Midbrain (tissue), 1 donor: ENCODE results near the gene PPP4R4.

Source experiments
- DNase-seq: peaks from one replicate; lab custom pipeline; 2025; lab: John Stamatoyannopoulos, UW

The PPP4R4 gene

GRCh38 chr14:94309721-94310120 is 135.6 kb downstream of the PPP4R4 start:
- DNase-seq, result no peak

GRCh38 chr14:94310248-94310647 is 136.1 kb downstream of the PPP4R4 start:
- DNase-seq, result no peak

DNA sequence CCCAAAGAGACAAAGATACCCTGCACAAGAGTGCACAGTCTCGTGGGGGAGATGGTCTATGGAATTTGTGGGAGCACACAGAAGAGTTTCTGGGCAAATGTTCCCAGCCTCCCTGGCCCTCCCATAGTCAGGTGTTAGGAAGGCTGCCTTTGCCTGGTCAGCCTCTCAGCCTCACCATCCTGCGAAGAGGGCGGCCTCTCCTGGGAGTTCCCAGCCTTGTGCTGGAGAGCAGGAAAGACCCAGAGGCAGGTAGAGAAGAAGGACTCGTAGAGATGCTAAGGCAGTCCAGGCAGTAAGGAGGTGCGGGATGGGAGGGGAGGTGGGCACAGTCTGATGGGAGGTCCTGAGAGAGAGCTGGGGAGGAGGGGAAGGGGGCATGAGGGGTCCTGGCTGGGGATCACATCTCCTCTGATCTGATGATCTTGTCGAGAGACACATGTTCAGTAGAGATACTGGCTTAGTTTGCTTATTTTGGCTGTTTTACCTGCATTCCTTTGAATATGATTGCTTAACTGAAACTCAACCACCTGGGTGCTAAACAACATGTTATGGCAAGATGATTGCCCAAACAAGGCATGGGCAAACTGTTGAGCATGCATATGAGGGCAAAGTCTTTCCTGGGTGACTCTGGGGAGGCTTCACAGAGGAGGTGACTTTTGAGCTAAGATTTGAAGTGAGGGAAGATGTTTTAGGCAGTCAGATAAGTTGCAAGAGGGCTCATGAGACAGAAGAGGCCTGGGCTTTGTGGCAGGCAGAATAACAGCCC is 138.5 kb downstream of the PPP4R4 start:
- no peak for DNase-seq

GRCh38 chr14:94313991-94314655 is 140.0 kb downstream of the PPP4R4 start:
- no peak for DNase-seq

GRCh38 chr14:94314890-94315289 is 140.8 kb downstream of the PPP4R4 start:
- DNase-seq, result no peak

DNA sequence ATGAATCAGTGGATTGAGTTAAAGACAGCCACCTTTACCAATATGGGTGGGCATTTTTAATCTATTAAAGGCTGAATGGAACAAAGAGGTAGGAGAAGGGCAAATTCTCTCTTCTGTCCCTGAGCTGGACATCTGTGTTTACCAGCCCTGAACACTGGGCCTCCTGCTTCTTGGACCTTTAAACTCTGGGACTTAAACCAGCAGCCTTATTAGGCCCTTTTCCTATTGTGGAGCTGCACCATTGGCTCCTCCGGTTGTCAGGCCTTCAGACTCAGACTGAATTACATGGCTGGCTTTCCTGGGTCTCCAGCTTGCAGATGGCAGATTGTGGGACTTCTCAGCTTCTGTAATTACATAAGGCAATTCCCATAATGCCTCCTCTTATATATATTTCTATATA is 142.6 kb downstream of the PPP4R4 start:
- DNase-seq, result no peak

- no peak for DNase-seq
Measured at GRCh38 chr14:94317259-94317658, 143.1 kb downstream of the PPP4R4 start.

DNA sequence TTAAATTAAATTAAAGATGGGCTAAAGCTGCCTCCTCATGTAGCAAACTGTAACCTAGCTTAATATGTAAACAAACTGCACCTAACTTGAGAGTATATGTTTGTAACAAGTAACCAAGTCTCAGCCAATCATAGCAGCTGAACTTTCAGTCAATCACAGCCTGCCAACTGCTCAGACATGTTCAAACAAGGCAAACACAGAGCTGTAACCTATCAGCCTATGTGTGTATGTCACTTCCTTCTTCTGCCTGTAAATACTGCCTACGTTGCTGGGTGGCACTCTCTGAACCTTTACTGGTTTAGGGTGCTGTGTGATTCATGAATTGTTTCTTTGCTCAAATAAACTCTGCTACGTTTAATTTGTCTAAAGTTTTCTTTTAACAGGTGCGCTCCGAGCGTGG is 146.1 kb downstream of the PPP4R4 start:
- DNase-seq, result no peak

DNA sequence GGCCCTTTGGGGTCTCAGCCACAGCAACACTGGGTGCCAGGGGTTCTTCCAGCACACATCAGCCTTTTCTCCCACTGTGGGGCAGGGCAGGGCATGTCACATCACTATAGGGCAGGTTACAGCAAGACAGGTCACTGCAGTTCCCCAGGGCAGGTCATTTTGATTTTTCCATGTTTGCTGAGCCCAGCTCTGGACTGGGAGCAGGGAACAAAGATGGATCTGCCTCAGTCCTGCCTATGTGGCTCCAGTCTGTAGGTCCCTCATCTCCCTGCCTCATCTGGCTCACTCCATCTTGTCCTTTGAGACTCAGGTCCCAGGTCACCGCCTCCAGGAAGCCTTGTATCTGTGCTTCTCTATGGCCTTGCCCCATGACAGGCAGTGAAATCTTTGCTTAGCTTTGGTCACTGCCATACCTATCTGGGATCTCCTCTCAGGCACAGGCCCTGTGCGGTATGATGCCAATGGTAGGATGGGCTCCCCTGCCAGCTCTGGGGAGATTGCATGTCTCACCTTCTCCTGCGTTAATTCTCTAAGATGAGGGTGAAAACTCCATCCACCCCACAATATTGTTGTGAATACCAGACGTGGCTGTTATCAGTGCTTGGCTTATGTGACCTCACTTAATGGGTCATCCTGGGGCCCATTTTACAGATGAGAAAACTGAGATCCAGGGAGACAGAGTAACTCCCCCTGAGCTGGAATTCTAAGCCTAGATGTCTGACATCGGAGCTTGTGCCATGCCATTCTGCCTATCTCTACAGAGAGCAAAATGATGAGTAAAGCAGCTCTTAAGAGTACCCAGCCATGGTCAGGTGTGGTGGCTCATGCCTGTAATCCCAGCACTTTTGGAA is 147.5 kb downstream of the PPP4R4 start:
- DNase-seq, result no peak

GRCh38 chr14:94322648-94323570 is 148.8 kb downstream of the PPP4R4 start, which contains the start of gene SERPINA6:
TSS of gene SERPINA6 (minus strand) at chr14:94323336. CDS start at chr14:94314648, 8,688 bp downstream.
- no peak for DNase-seq

DNA sequence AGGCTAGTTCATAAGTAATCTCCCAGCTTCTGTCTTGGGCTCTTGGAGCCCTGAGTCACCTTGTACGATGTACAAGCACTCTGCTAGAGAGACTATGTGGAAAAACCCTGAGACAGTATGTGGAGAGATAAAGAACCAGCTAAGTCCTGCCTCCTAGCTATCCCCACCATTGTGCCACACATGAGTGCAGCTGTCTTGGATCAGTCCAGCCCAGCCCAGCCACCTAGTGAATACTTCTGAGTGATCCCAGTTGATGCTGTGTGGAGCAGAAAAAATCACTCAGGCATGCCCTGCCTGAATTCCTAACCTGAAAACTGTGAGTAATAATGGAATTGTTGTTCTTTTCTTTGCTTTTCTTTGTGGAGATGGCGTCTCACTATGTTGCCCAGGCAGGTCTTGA is 154.1 kb downstream of the PPP4R4 start:
- DNase-seq, result no peak
